Parathyroid adenoma (tissue), 2 donors: ENCODE data around the gene MRS2.
"Not testable (repeated sequence)": the region's sequence is repeated elsewhere in the genome, so short reads cannot be mapped to it uniquely, and the experiment has no call there.

Source experiments
- H2AFZ ChIP-seq: fragments of 300-600 bp; sonication (generic); one replicate; pipeline ENCODE4 v1.7.0; 2017; ENCODE audit warnings: antibody characterized with exemption, mild to moderate bottlenecking
- H3K27ac ChIP-seq: fragments of 300-600 bp; sonication (generic); one replicate; pipeline ENCODE4 v1.7.0; 2017
- H3K27me3 ChIP-seq: fragments of 300-600 bp; sonication (generic); one replicate; pipeline ENCODE4 v1.7.0; 2017; ENCODE audit warnings: low read length; ENCODE audit not compliant: control insufficient read depth, insufficient read depth
- H3K36me3 ChIP-seq: fragments of 300-600 bp; sonication (generic); one replicate; pipeline ENCODE4 v1.7.0; 2017; ENCODE audit warnings: low read length; ENCODE audit not compliant: control insufficient read depth, insufficient read depth
- H3K4me1 ChIP-seq: fragments of 300-600 bp; sonication (generic); one replicate; pipeline ENCODE4 v1.7.0; 2017; ENCODE audit warnings: control low read depth
- H3K4me2 ChIP-seq: fragments of 300-600 bp; sonication (generic); one replicate; pipeline ENCODE4 v1.7.0; 2017; ENCODE audit warnings: low read length
- H3K4me3 ChIP-seq: fragments of 300-600 bp; sonication (generic); one replicate; pipeline ENCODE4 v1.7.0; 2017; ENCODE audit warnings: low read depth, low read length
- H3K79me2 ChIP-seq: fragments of 300-600 bp; sonication (generic); one replicate; pipeline ENCODE4 v1.7.0; 2017; ENCODE audit warnings: control low read depth
- H3K9ac ChIP-seq: fragments of 300-600 bp; sonication (generic); one replicate; pipeline ENCODE4 v1.7.0; 2017; ENCODE audit warnings: mild to moderate bottlenecking
- H3K9me3 ChIP-seq: fragments of 300-600 bp; sonication (generic); one replicate; pipeline ENCODE4 v1.7.0; 2017; ENCODE audit warnings: low read length; ENCODE audit not compliant: control insufficient read depth
- TF ChIP-seq, protein P1 (sequence below): fragments of 300-600 bp; sonication (generic); IDR thresholded peaks from one replicate; pipeline ENCODE4 v1.7.0; 2017; ENCODE audit warnings: antibody characterized with exemption, mild to moderate bottlenecking
- donor health status: primary hyperparathyroidism.

The MRS2 gene

DNA sequence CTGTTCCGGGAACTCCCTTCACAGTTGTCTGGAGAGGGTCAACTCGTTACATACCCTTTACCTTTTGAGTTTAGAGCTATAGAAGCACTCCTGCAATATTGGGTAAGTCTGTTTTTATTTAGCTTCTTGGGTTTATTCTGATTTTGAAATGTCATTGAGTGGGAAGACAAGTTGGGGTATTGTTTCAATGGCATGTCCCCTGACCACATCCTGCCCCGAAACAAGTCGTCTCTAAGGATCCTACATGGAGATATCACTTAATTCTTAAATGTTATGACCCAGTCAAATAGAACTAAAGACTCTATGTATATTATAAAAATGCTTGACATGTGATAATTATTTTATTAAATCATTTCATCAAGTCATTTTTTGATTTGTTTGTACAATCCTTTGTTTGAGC, 9.6 kb downstream of the MRS2 start:
- Histone ChIP-seq H3K4me3 (no peak overlapping the region), H3K9me3 (no peaks in the 10 kb centered on the region), H3K4me1 (no peaks in the 10 kb centered on the region), H2AFZ (no peak overlapping the region), H3K36me3 (no peaks in the 10 kb centered on the region), H3K27me3 (no peaks in the 10 kb centered on the region), H3K27ac (no peak overlapping the region), H3K9ac (no peak overlapping the region), H3K4me2 (no peak overlapping the region), H3K79me2 (no peaks in the 10 kb centered on the region)
- TF ChIP-seq, protein P1, sequence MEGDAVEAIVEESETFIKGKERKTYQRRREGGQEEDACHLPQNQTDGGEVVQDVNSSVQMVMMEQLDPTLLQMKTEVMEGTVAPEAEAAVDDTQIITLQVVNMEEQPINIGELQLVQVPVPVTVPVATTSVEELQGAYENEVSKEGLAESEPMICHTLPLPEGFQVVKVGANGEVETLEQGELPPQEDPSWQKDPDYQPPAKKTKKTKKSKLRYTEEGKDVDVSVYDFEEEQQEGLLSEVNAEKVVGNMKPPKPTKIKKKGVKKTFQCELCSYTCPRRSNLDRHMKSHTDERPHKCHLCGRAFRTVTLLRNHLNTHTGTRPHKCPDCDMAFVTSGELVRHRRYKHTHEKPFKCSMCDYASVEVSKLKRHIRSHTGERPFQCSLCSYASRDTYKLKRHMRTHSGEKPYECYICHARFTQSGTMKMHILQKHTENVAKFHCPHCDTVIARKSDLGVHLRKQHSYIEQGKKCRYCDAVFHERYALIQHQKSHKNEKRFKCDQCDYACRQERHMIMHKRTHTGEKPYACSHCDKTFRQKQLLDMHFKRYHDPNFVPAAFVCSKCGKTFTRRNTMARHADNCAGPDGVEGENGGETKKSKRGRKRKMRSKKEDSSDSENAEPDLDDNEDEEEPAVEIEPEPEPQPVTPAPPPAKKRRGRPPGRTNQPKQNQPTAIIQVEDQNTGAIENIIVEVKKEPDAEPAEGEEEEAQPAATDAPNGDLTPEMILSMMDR: no peak

GRCh38 chr6:24414531-24414930, 11.8 kb downstream of the MRS2 start:
- not testable (repeated sequence) for H3K9me3 ChIP-seq, H2AFZ ChIP-seq, H3K4me2 ChIP-seq, H3K79me2 ChIP-seq, H3K4me3 ChIP-seq, H3K9ac ChIP-seq, H3K4me1 ChIP-seq, H3K27ac ChIP-seq, H3K27me3 ChIP-seq, H3K36me3 ChIP-seq

- Histone ChIP-seq H3K9ac (no peak overlapping the region), H3K9me3 (no peaks in the 10 kb centered on the region), H3K4me1 (no peaks in the 10 kb centered on the region), H3K79me2 (no peaks in the 10 kb centered on the region), H3K27me3 (no peaks in the 10 kb centered on the region), H3K4me2 (no peak overlapping the region), H3K4me3 (no peak overlapping the region), H3K27ac (no peak overlapping the region), H3K36me3 (no peaks in the 10 kb centered on the region), H2AFZ (no peak overlapping the region)
- TF ChIP-seq, protein P1: no peak
Measured at GRCh38 chr6:24415753-24416152, 13.0 kb downstream of the MRS2 start.

GRCh38 chr6:24419526-24419925, 16.8 kb downstream of the MRS2 start:
- no peak overlapping the region for H3K4me2 ChIP-seq
- no peak overlapping the region for H2AFZ ChIP-seq
- no peaks in the 10 kb centered on the region for H3K79me2 ChIP-seq
- TF ChIP-seq, protein P1: no peak
- no peak overlapping the region for H3K4me3 ChIP-seq
- no peak overlapping the region for H3K27ac ChIP-seq
- no peaks in the 10 kb centered on the region for H3K9me3 ChIP-seq
- H3K9ac ChIP-seq: no peak overlapping the region
- no peaks in the 10 kb centered on the region for H3K36me3 ChIP-seq
- H3K27me3 ChIP-seq: no peaks in the 10 kb centered on the region
- no peaks in the 10 kb centered on the region for H3K4me1 ChIP-seq

- no peak overlapping the region for H3K4me2 ChIP-seq
- H3K36me3 ChIP-seq: no peaks in the 10 kb centered on the region
- H3K79me2 ChIP-seq: no peaks in the 10 kb centered on the region
- no peak overlapping the region for H3K4me3 ChIP-seq
- TF ChIP-seq, protein P1: no peak
- H3K9ac ChIP-seq: no peak overlapping the region
- H3K27me3 ChIP-seq: no peaks in the 10 kb centered on the region
- H3K27ac ChIP-seq: no peak overlapping the region
- H2AFZ ChIP-seq: no peak overlapping the region
- no peaks in the 10 kb centered on the region for H3K4me1 ChIP-seq
- H3K9me3 ChIP-seq: no peaks in the 10 kb centered on the region
Measured at GRCh38 chr6:24425091-24425490, 22.4 kb downstream of the MRS2 start.
